ENCODE data around the gene GCHFR.

Gene GCHFR

DNA sequence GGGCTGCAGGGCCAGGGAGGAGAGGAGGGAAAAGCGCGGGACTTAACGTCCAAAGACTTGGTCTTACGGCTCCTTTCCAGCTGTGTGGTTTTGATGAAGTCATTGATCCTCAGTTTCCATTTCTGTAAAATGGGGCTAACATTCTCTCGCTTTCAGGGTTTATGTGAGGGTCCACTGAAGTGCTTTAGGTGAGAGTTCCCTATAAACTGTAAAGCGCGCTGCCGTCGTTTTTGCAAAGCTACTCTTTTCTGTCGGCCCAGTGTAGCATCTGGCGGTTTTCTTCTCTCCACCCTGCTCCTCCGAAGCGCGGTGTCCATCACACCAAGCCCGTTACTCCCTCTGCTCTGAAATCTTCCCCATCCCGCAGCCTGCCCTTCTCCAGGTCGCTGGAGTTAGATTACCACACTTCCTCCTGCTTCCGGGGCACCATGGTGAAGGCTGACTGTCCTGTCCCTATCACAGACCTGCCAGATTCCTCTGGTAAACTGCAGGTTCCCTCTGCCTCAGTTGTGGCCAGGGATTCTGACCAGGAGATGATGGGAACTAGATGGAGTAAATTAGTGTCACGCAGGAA lies 44.1 kb downstream of the GCHFR start:
- in situ Hi-C loops (cut with HindIII; ENCODE audit: low sequenced_read_pairs) = no loop called here

DNA sequence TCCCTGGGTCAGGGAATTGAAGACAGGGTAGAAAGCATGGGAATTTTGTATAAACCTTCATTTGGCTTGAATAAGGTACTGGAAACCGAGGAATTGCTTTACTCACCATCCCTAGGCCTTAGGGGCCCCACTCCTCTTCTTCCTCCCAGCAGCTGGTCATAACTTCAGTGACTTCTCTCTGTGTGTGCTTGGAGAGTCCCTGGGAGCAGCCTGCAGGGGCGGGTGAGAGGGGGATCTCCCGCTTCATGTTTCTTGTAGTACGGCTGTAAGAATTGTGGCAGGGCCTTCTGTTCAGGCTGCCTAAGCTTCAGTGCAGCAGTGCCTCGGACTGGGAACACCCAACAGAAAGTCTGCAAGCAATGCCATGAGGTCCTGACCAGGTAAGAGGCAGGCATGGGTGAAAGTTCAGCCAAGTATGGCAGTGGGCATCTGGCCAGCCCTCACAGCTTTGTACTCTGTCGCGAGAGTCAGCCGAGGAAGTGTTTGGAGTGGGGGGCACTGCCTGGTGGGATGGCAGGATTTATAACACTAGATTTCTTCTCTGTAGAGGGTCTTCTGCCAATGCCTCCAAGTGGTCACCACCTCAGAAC lies 45.1 kb downstream of the GCHFR start:
- in situ Hi-C loops (cut with HindIII; ENCODE audit: low sequenced_read_pairs) = no loop called here

- in situ Hi-C loops (cut with HindIII; ENCODE audit: low sequenced_read_pairs) = no loop called here
Observed at GRCh38 chr15:40812721-40813425, 49.0 kb downstream of the GCHFR start.

- in situ Hi-C loops (cut with HindIII; ENCODE audit: low sequenced_read_pairs) = no loop called here
Observed at GRCh38 chr15:40815042-40815698, 51.3 kb downstream of the GCHFR start.
